SK-N-SH (cell line): ENCODE data around the gene ACVR1B. TPM values are rescaled to one million over a fixed set of nuclear protein-coding genes. Genes with fewer than 3 reads are reported as not detected.

Experiments
- CTCF ChIA-PET: fragments of 300-600, 350-600 bp; formaldehyde crosslinking; extraction: SDS; loops from one replicate; lab custom pipeline; 2021; lab: Yijun Ruan, JAX
- POLR2A ChIA-PET: fragments of 350-600 bp; sonication (Branson Sonifier 250); formaldehyde crosslinking; extraction: SDS; loops from one replicate; lab custom pipeline; 2020; ENCODE audit warnings: antibody characterized with exemption, inconsistent platforms; lab: Yijun Ruan, JAX
- DNase-seq: peaks from one replicate; pipeline ENCODE4 v3.0.0; 2012
- H2AFZ ChIP-seq: fragments of 200-600 bp; sonication (generic); 2 replicates; pipeline ENCODE4 v1.8.1; 2016; ENCODE audit warnings: antibody characterized with exemption, mild to moderate bottlenecking, low read depth
- H3F3A ChIP-seq: fragments of 200-600 bp; sonication (generic); replicated peaks from 2 replicates; pipeline ENCODE3; 2016; ENCODE audit warnings: antibody characterized with exemption, mild to moderate bottlenecking; ENCODE audit not compliant: insufficient read depth
- H3K27ac ChIP-seq, 2 experiments: fragments of 200-500 bp in 1 of 2; fragments of 200-600 bp in 1 of 2; sonication (Bioruptor generic) in 1 of 2; sonication (generic), shearing (Covaris generic) in 1 of 2; 2 replicates each; pipeline versions ENCODE4 v1.5.1 to v1.6.1; 2014 to 2016; ENCODE audit warnings: low read depth in 2 of 2, inconsistent platforms in 1 of 2, low read length in 1 of 2, mild to moderate bottlenecking in 1 of 2, mixed read lengths in 1 of 2
- H3K27me3 ChIP-seq: fragments of 200-600 bp; sonication (generic), shearing (Covaris generic); 2 replicates; pipeline ENCODE4 v1.6.1; 2016; ENCODE audit warnings: mixed run types; ENCODE audit not compliant: insufficient read depth
- H3K36me3 ChIP-seq, 2 experiments: fragments of 200-500 bp in 1 of 2; fragments of 200-600 bp in 1 of 2; sonication (Bioruptor generic) in 1 of 2; sonication (generic) in 1 of 2; replicated peaks in 1 of 2; 2 replicates each; pipeline versions ENCODE3 to v1.5.1; 2014 to 2016; ENCODE audit warnings: low read length in 1 of 2, mild to moderate bottlenecking in 1 of 2; ENCODE audit not compliant: insufficient read depth in 2 of 2, control insufficient read depth in 1 of 2
- H3K4me1 ChIP-seq, 2 experiments: fragments of 200-500 bp in 1 of 2; fragments of 200-600 bp in 1 of 2; sonication (Bioruptor generic) in 1 of 2; sonication (generic), shearing (Covaris generic) in 1 of 2; 2 replicates each; pipeline versions ENCODE4 v1.5.1 to v1.6.1; 2014 to 2016; ENCODE audit warnings: low read depth in 1 of 2, low read length in 1 of 2, mixed run types in 1 of 2; ENCODE audit not compliant: insufficient read depth in 2 of 2, control insufficient read depth in 1 of 2
- H3K4me2 ChIP-seq: fragments of 200-600 bp; sonication (generic), shearing (Covaris generic); 2 replicates; pipeline ENCODE4 v1.6.1; 2017; ENCODE audit warnings: mixed run types
- H3K4me3 ChIP-seq, 2 experiments: fragments of 200-500 bp in 1 of 2; fragments of 200-600 bp in 1 of 2; sonication (Bioruptor generic) in 1 of 2; sonication (generic), shearing (Covaris generic) in 1 of 2; 2 replicates each; pipeline versions ENCODE4 v1.5.1 to v1.8.1; 2014 to 2016; ENCODE audit warnings: low read depth in 2 of 2, inconsistent platforms in 1 of 2, low read length in 1 of 2, mild to moderate bottlenecking in 1 of 2, mixed read lengths in 1 of 2, moderate library complexity in 1 of 2
- H3K79me2 ChIP-seq: fragments of 200-600 bp; sonication (generic); 2 replicates; pipeline ENCODE4 v1.8.1; 2017; ENCODE audit warnings: mild to moderate bottlenecking; ENCODE audit not compliant: insufficient read depth
- H3K9ac ChIP-seq: fragments of 200-600 bp; sonication (generic); 2 replicates; pipeline ENCODE4 v1.6.1; 2017; ENCODE audit warnings: mixed run types
- H3K9me2 ChIP-seq: fragments of 200-600 bp; sonication (generic); 2 replicates; pipeline ENCODE4 v1.6.1; 2017; ENCODE audit warnings: mixed run types
- H3K9me3 ChIP-seq: fragments of 200-600 bp; sonication (generic); 2 replicates; pipeline ENCODE4 v1.6.1; 2017; ENCODE audit warnings: mixed run types, mild to moderate bottlenecking, moderate library complexity
- H4K20me1 ChIP-seq: fragments of 200-600 bp; sonication (generic); 2 replicates; pipeline ENCODE4 v1.6.1; 2017; ENCODE audit warnings: mild to moderate bottlenecking, mixed run types; ENCODE audit not compliant: insufficient read depth
- CTCF ChIP-seq: fragments of 200-600 bp; sonication (generic); IDR thresholded peaks from 2 replicates; pipeline ENCODE4 v1.6.1; 2017; ENCODE audit warnings: antibody characterized with exemption, mild to moderate bottlenecking, moderate library complexity
- ELF1 ChIP-seq: IDR thresholded peaks from 2 replicates; pipeline ENCODE4 v1.4.0; 2012
- EZH2phosphoT487 ChIP-seq: fragments of 200-600 bp; sonication (generic); IDR thresholded peaks from 2 replicates; pipeline ENCODE4 v1.6.1; 2017; ENCODE audit warnings: low read depth, mixed run types, mild to moderate bottlenecking, antibody characterized with exemption, moderate library complexity, borderline replicate concordance
- FOSL2 ChIP-seq: IDR thresholded peaks from 2 replicates; pipeline ENCODE4 v1.4.0; 2012; ENCODE audit warnings: low read depth, mild to moderate bottlenecking, moderate library complexity, borderline replicate concordance
- FOXJ3 ChIP-seq: sonication (generic); formaldehyde crosslinking; IDR thresholded peaks from 2 replicates; pipeline ENCODE4 v1.5.1; 2020; ENCODE audit warnings: mild to moderate bottlenecking, missing genetic modification reagents
- FOXM1 ChIP-seq: IDR thresholded peaks from 2 replicates; pipeline ENCODE4 v1.4.0; 2012; ENCODE audit warnings: low read depth, mild to moderate bottlenecking
- GABPA ChIP-seq: IDR thresholded peaks from 2 replicates; pipeline ENCODE4 v1.4.0; 2012; ENCODE audit warnings: low read depth, mild to moderate bottlenecking
- GATA2 ChIP-seq: sonication (generic); formaldehyde crosslinking; IDR thresholded peaks from 2 replicates; pipeline ENCODE4 v1.5.0; 2020; ENCODE audit warnings: mild to moderate bottlenecking, missing genetic modification reagents
- MEF2A ChIP-seq: IDR thresholded peaks from 2 replicates; pipeline ENCODE4 v1.4.0; 2012; ENCODE audit warnings: low read depth, borderline replicate concordance
- MXI1 ChIP-seq: IDR thresholded peaks from 2 replicates; pipeline ENCODE4 v1.6.1; 2012; ENCODE audit warnings: mild to moderate bottlenecking, low read depth, low read length, improper control_type of control experiment
- PBX3 ChIP-seq: IDR thresholded peaks from 2 replicates; pipeline ENCODE4; 2012
- POLR2AphosphoS5 ChIP-seq: IDR thresholded peaks from 2 replicates; pipeline ENCODE4 v1.6.1; 2012; ENCODE audit warnings: low read depth, low read length
- RXRA ChIP-seq: IDR thresholded peaks from 2 replicates; pipeline ENCODE4 v1.4.0; 2012; ENCODE audit warnings: low read depth, mild to moderate bottlenecking, borderline replicate concordance
- SMC3 ChIP-seq: IDR thresholded peaks from 2 replicates; pipeline ENCODE4 v1.6.1; 2012; ENCODE audit warnings: low read depth, low read length, improper control_type of control experiment
- TAF1 ChIP-seq: IDR thresholded peaks from 2 replicates; pipeline ENCODE4 v1.6.1; 2012; ENCODE audit warnings: low read depth, mild to moderate bottlenecking, low read length, moderate library complexity, borderline replicate concordance
- TEAD4 ChIP-seq: IDR thresholded peaks from 2 replicates; pipeline ENCODE4 v1.4.0; 2012; ENCODE audit warnings: mild to moderate bottlenecking, borderline replicate concordance; ENCODE audit not compliant: insufficient read depth
- USF1 ChIP-seq: IDR thresholded peaks from 2 replicates; pipeline ENCODE4 v1.4.0; 2012; ENCODE audit warnings: low read depth, borderline replicate concordance
- YY1 ChIP-seq: IDR thresholded peaks from 2 replicates; pipeline ENCODE4 v1.4.0; 2012; ENCODE audit warnings: low read depth, mild to moderate bottlenecking
- WGBS: methylation state at CpG from one replicate; pipeline ENCODE4 v1.1.6; 2017; ENCODE audit warnings: low lambda C conversion rate; 5-methylcytosine and 5-hydroxymethylcytosine counted together
- polyA plus RNA-seq, 3 experiments: library from polyadenylated mRNA; depleted of rRNA; stranded (reverse); fragments of >200 nt; gene quantifications; 2 replicates each; pipeline ENCODE4 v1.2.3, GENCODE V29; 2012

The ACVR1B gene
- polyA plus RNA-seq, 1 of the 3 experiments (the other 2 are of a cell fraction): 12.1 TPM

GRCh38 chr12:51920046-51920445, 31.5 kb upstream of the ACVR1B start:
- peak; percentile 7 for DNase-seq

GRCh38 chr12:51921017-51921725, 30.3 kb upstream of the ACVR1B start:
- Histone ChIP-seq H3K36me3 (no peaks in the 10 kb centered on the region), H3K4me2 (no peak overlapping the region), H3K9ac (no peak overlapping the region), H4K20me1 (no peaks in the 10 kb centered on the region), H3K27me3 (no peaks in the 10 kb centered on the region), H3K9me3 (no peaks in the 10 kb centered on the region), H3F3A (no peaks in the 10 kb centered on the region), H3K27ac (peak overlapping the region in 1 of 2 experiments; percentile 50; a peak in 2 of 4 replicates), H2AFZ (no peak overlapping the region), H3K79me2 (no peaks in the 10 kb centered on the region), H3K4me3 (no peak overlapping the region), H3K9me2 (no peaks in the 10 kb centered on the region), H3K4me1 (peaks cover 0 to 54% of the 10 kb centered on the region in 2 experiments; a peak in 2 of 4 replicates)
- ChIA-PET CTCF (interaction anchor here (1.0 to 10.1 kb wide), 6 partner anchors 8 to 63 kb away, joined by 3 to 55 read pairs (median 5); no protein-coding TSS in a partner anchor), POLR2A (interaction anchor here (0.8 to 1.2 kb wide), 2 partner anchors 8 to 69 kb away, joined by 3 read pairs; no protein-coding TSS in a partner anchor)
- peak; percentile 38 for DNase-seq
- 81% methylated on average over 5 of the region's 7 CpGs for WGBS
- no peak for TF ChIP-seq ELF1
- TF ChIP-seq EZH2phosphoT487: no peak
- TF ChIP-seq USF1: no peak
- TF ChIP-seq POLR2AphosphoS5: no peak
- no peak for TF ChIP-seq MEF2A
- no peak for TF ChIP-seq GATA2
- TF ChIP-seq SMC3: no peak
- TF ChIP-seq GABPA: no peak
- TF ChIP-seq TAF1: no peak
- TF ChIP-seq FOXJ3: no peak
- no peak for TF ChIP-seq FOXM1

More at GRCh38 chr12:51920046-51920445, 31.5 kb upstream of the ACVR1B start:
- TF ChIP-seq PBX3 (no peak), FOSL2 (no peak), GATA2 (no peak), MXI1 (no peak), CTCF (no peak), MEF2A (no peak), TAF1 (no peak), FOXJ3 (no peak), YY1 (no peak), SMC3 (no peak), RXRA (no peak), POLR2AphosphoS5 (no peak), TEAD4 (no peak)
- H3K79me2 ChIP-seq: no peaks in the 10 kb centered on the region
- ChIA-PET POLR2A (no interaction called here), CTCF (interaction anchor here (4.4 to 10.1 kb wide), 2 partner anchors 7 to 26 kb away, joined by 28 to 55 read pairs; no protein-coding TSS in a partner anchor)
- H4K20me1 ChIP-seq: no peaks in the 10 kb centered on the region
- H3K9ac ChIP-seq: no peak overlapping the region
- no peaks in the 10 kb centered on the region for H3K36me3 ChIP-seq
- peaks cover 0 to 54% of the 10 kb centered on the region in 2 experiments; a peak in 2 of 4 replicates for H3K4me1 ChIP-seq
- no peaks in the 10 kb centered on the region for H3K9me3 ChIP-seq
- no peaks in the 10 kb centered on the region for H3F3A ChIP-seq
- no peak overlapping the region for H3K4me3 ChIP-seq
- no peak overlapping the region for H2AFZ ChIP-seq
- WGBS: 67% methylated on average over 2 of the region's 2 CpGs
- H3K9me2 ChIP-seq: no peaks in the 10 kb centered on the region
- H3K27ac ChIP-seq: no peak overlapping the region; a peak in 1 of 4 replicates
- no peak overlapping the region for H3K4me2 ChIP-seq
- H3K27me3 ChIP-seq: no peaks in the 10 kb centered on the region
